ENCODE measurements around the gene AGAP3. TPM values are rescaled to one million over a fixed set of nuclear protein-coding genes. Genes with fewer than 3 reads are reported as not detected.

The AGAP3 gene
- total and polyA plus RNA-seq, 2 of the 4 experiments (the other 2 are of a cell fraction) = 35.3 to 93.9 TPM

- no peak overlapping the region for H3K4ac ChIP-seq (ENCODE audit: low read depth, low read length)
- in situ Hi-C loops (cut with MboI; ENCODE audit: low sequenced_read_pairs) (no loop called here), dilution Hi-C loops (cut with HindIII; ENCODE audit: low sequenced_read_pairs, unreplicated experiment) (no loop called here), intact Hi-C loops (cut with micrococcal nuclease) (no loop called here)
- WGBS, 2 experiments (ENCODE audit: extremely low coverage in 2 of 2, insufficient read length in 1 of 2) = no CpG with 5 or more reads among the region's 14 CpGs
- peak overlapping the region; percentile 68 for H2AFZ ChIP-seq (replicated peaks; ENCODE audit: low read length, poor library complexity)
- BruUV-seq (replicated peaks) = no TSS peak
- peak overlapping the region; percentile 82 for H2AK9ac ChIP-seq (replicated peaks; ENCODE audit: low read depth, low read length, poor library complexity)
- no peaks in the 10 kb centered on the region; the same call in 1 of the 2 replicates for H3K27me3 ChIP-seq (ENCODE audit: control insufficient read depth, insufficient read depth, low read length)
- TF ChIP-seq CEBPB (IDR thresholded peaks at IDR 0.05; ENCODE audit: low read depth, low read length) = no peak
- no peak for TF ChIP-seq RFX5 (IDR thresholded peaks at IDR 0.05; ENCODE audit: low read depth, low read length)
- no peak for TF ChIP-seq RAD21 (IDR thresholded peaks at IDR 0.05; ENCODE audit: low read length)
- no peak for TF ChIP-seq FOS (IDR thresholded peaks at IDR 0.05; ENCODE audit: low read depth, low read length)
- no peak for TF ChIP-seq SMC3 (IDR thresholded peaks at IDR 0.05; ENCODE audit: low read depth, low read length)
- TF ChIP-seq MXI1 (IDR thresholded peaks at IDR 0.05; ENCODE audit: borderline replicate concordance, low read depth, low read length) = no peak
- no peak for TF ChIP-seq NFE2L2 (IDR thresholded peaks at IDR 0.05; ENCODE audit: low read depth, low read length)
- no peak for TF ChIP-seq ELK1 (IDR thresholded peaks at IDR 0.05; ENCODE audit: borderline replicate concordance, low read depth, low read length)
- no peak for TF ChIP-seq USF2 (IDR thresholded peaks at IDR 0.05; ENCODE audit: low read depth, low read length)
- TF ChIP-seq POLR2A (IDR thresholded peaks at IDR 0.05; ENCODE audit: low read depth, low read length) = no peak
- no peak for TF ChIP-seq MAFK (IDR thresholded peaks at IDR 0.05; ENCODE audit: low read depth, low read length)
- no peaks in the 10 kb centered on the region for H3K79me1 ChIP-seq (ENCODE audit: low read depth in 1 of 2, low read length in 2 of 2)
- peaks cover 11% of the 10 kb centered on the region; the same call in 1 of the 2 replicates for H3K4me1 ChIP-seq (ENCODE audit: control insufficient read depth, insufficient read depth, low read length)
- H3K36me3 ChIP-seq (ENCODE audit: control insufficient read depth, insufficient read depth, low read length) = peaks cover 11% of the 10 kb centered on the region; the same call in 1 of the 2 replicates
- H4K5ac ChIP-seq (ENCODE audit: low read depth, low read length) = no peak overlapping the region
- no peak overlapping the region for H3K18ac ChIP-seq (ENCODE audit: low read depth, low read length)
- H3K23ac ChIP-seq (ENCODE audit: low read depth, low read length) = no peak overlapping the region
- ATAC-seq (ENCODE audit: low read depth) = peak; percentile 56
- no peak overlapping the region for H4K8ac ChIP-seq (ENCODE audit: low read depth in 2 of 2, low read length in 2 of 2)
- no peak overlapping the region for H2BK15ac ChIP-seq (ENCODE audit: low read depth, low read length)
- ChIA-PET CTCF (interaction anchor here (0.9 kb wide), 1 partner anchor 19 kb away, joined by 3 read pairs; the partner anchor contains the start of gene ABCB8), POLR2A (ENCODE audit: unreplicated experiment) (no interaction called here)
- H3K14ac ChIP-seq (replicated peaks; ENCODE audit: low read depth, low read length) = no peak overlapping the region
- no peaks in the 10 kb centered on the region for H3K9me3 ChIP-seq (ENCODE audit: control insufficient read depth, insufficient read depth, low read length)
- no peak overlapping the region for H3K9ac ChIP-seq (ENCODE audit: low read depth, low read length)
- no peak overlapping the region for H3K4me3 ChIP-seq (ENCODE audit: insufficient read depth, low read depth, low read length)
- peaks cover 18% of the 10 kb centered on the region for H4K20me1 ChIP-seq (ENCODE audit: insufficient read depth, low read length)
- no peak overlapping the region for H2BK120ac ChIP-seq (ENCODE audit: low read depth, low read length)
- peak; percentile 66 for DNase-seq
- peak overlapping the region; percentile 13; the same call in 1 of the 2 replicates for H3K4me2 ChIP-seq (ENCODE audit: low read depth, low read length)
- H2AK5ac ChIP-seq (ENCODE audit: low read depth, low read length) = 0 out of 2 replicates have a peak overlapping the region, but pooled peaks have one; percentile 8
- peak overlapping the region; percentile 11; the same call in 1 of the 2 replicates for H3K27ac ChIP-seq (ENCODE audit: insufficient read depth, low read length)
- H3K9me1 ChIP-seq (ENCODE audit: insufficient read depth, low read length) = peaks cover 6% of the 10 kb centered on the region; the same call in 1 of the 2 replicates
- H3K56ac ChIP-seq (ENCODE audit: extremely low read depth, insufficient read depth, low read length) = no peak overlapping the region
- no peak overlapping the region for H2BK20ac ChIP-seq (ENCODE audit: low read depth, low read length)
- no peak overlapping the region for H2BK5ac ChIP-seq (ENCODE audit: low read depth, low read length, poor library complexity, severe bottlenecking)
- H4K91ac ChIP-seq (ENCODE audit: insufficient read depth, low read depth, low read length) = no peak overlapping the region
These were observed 39.4 kb upstream of the AGAP3 start for GRCh38 chr7:151046603-151047573.
